ENCODE data around the gene FBXW12.

- TF ChIP-seq CTCF (IDR thresholded peaks at IDR 0.05) (no peak), POLR2A (IDR thresholded peaks at IDR 0.05) (no peak)
Measured at GRCh38 chr3:48441940-48442339, 69.9 kb downstream of the FBXW12 start.

All from right lobe of liver (tissue), 4 donors.